Left colon (tissue), 2 donors: ENCODE results near the gene CILP2. TPM values are rescaled to one million over a fixed set of nuclear protein-coding genes. Genes with fewer than 3 reads are reported as not detected.

Experiments
- ATAC-seq: fragments of 200-7000 bp; cut with Tn5 transposase; one replicate; pipeline ENCODE4 v1.9.1; 2020; ENCODE audit warnings: mild to moderate bottlenecking, moderate library complexity
- DNase-seq, 2 donors: peaks; one replicate each; pipeline ENCODE4 v3.0.0-alpha.2; 2020
- intact Hi-C, 2 donors: fragments of 100-400 bp; cut with DNase I in 1 of 2; cut with micrococcal nuclease in 1 of 2; formaldehyde crosslinking; loops; one replicate each; pipeline versions ENCODE4 v1.11.2 to v1.14.0; 2022; cut with DNase I, micrococcal nuclease
- long read RNA-seq: library from polyadenylated mRNA; unstranded; transcript quantifications from one replicate; pipeline ENCODE4 v2.0.0, GENCODE V29; 2021
- total RNA-seq, 2 donors: library from RNA; stranded (reverse); fragmentation: NEBNext Ultra II Directional; extraction: Animal tissue kit (Norgen Biotek cat#: 25700); gene quantifications; one replicate each; pipeline ENCODE4 v1.2.1, GENCODE V29; 2021
- donor health status: DM: no; HTN: no; CAD: no.
- donor health status: DM: yes; HTN: yes; CAD: no.

The CILP2 gene
- total RNA-seq = under 1 TPM; 0.09 to 0.11 TPM
- long read RNA-seq = 0 reads

GRCh38 chr19:19538061-19538784, at the start of gene CILP2:
TSS of gene CILP2 (plus strand) at chr19:19538265. CDS start at chr19:19538350, 85 bp downstream.
- DNase-seq (peak in 1 of 2 donors; percentile 67), ATAC-seq (peak; percentile 32)
- intact Hi-C loops = loop anchor here (5.0 to 10.0 kb wide), 2 partner anchors 104 to 417 kb away; partner anchors contain the start of gene GMIP (in 1 of the 2)

- intact Hi-C loops = no loop called here
- DNase-seq = peak; percentile 85 to 89
- ATAC-seq = peak; percentile 73
Observed at GRCh38 chr19:19488875-19489690, 49.0 kb upstream of the CILP2 start.

- intact Hi-C loops = loop anchor here in 1 of 2 donors (5.0 kb wide), 1 partner anchor 123 kb away; no protein-coding TSS in a partner anchor
- peak; percentile 2 for ATAC-seq
- peak in 1 of 2 donors; percentile 36 for DNase-seq
Observed at GRCh38 chr19:19489804-19490204, 48.3 kb upstream of the CILP2 start.

- intact Hi-C loops = loop anchor here in 1 of 2 donors (5.0 kb wide), 1 partner anchor 123 kb away; no protein-coding TSS in a partner anchor
- peak; percentile 67 to 81 for DNase-seq
- peak; percentile 44 for ATAC-seq
Observed at GRCh38 chr19:19490214-19490968, 47.7 kb upstream of the CILP2 start.

GRCh38 chr19:19491321-19492025, 46.6 kb upstream of the CILP2 start:
- intact Hi-C loops = loop anchor here in 1 of 2 donors (5.0 kb wide), 1 partner anchor 124 kb away; no protein-coding TSS in a partner anchor
- ATAC-seq (no peak), DNase-seq (no peak)

- DNase-seq (no peak), ATAC-seq (no peak)
- intact Hi-C loops = loop anchor here in 1 of 2 donors (5.0 kb wide), 1 partner anchor 125 kb away; no protein-coding TSS in a partner anchor
Observed at GRCh38 chr19:19492026-19492610, 45.9 kb upstream of the CILP2 start.

- intact Hi-C loops = loop anchor here in 1 of 2 donors (5.0 kb wide), 1 partner anchor 127 kb away; no protein-coding TSS in a partner anchor
- DNase-seq (no peak), ATAC-seq (no peak)
Observed at GRCh38 chr19:19493841-19494546, 44.1 kb upstream of the CILP2 start.

GRCh38 chr19:19495614-19496603, 42.2 kb upstream of the CILP2 start:
- ATAC-seq = no peak
- intact Hi-C loops = no loop called here
- DNase-seq = no peak

- no peak for DNase-seq
- no peak for ATAC-seq
- intact Hi-C loops = no loop called here
Observed at GRCh38 chr19:19498255-19498991, 39.6 kb upstream of the CILP2 start.

GRCh38 chr19:19499272-19499995, 38.6 kb upstream of the CILP2 start:
- intact Hi-C loops = no loop called here
- no peak for DNase-seq
- ATAC-seq = no peak

GRCh38 chr19:19500975-19501644, 37.0 kb upstream of the CILP2 start:
- intact Hi-C loops = no loop called here
- ATAC-seq = no peak
- DNase-seq = no peak

- ATAC-seq (no peak), DNase-seq (no peak)
- intact Hi-C loops = no loop called here
Observed at GRCh38 chr19:19501798-19502197, 36.3 kb upstream of the CILP2 start.

- DNase-seq = no peak
- intact Hi-C loops = no loop called here
- no peak for ATAC-seq
Observed at GRCh38 chr19:19502281-19502680, 35.8 kb upstream of the CILP2 start.
